ENCODE data around the gene MYOM3. TPM values are rescaled to one million over a fixed set of nuclear protein-coding genes. Genes with fewer than 3 reads are reported as not detected.

MYOM3 gene
- total RNA-seq, 1 experiment from 2014 or later: not detected

GRCh38 chr1:24091971-24092482 is 19.9 kb downstream of the MYOM3 start:
- Histone ChIP-seq H3K27ac (ENCODE audit: low read depth, low read length, poor library complexity, severe bottlenecking) (no peak overlapping the region), H3K9me3 (ENCODE audit: low read depth, low read length, poor library complexity, severe bottlenecking) (no peaks in the 10 kb centered on the region), H3K36me3 (ENCODE audit: insufficient read depth, low read length, poor library complexity, severe bottlenecking) (no peaks in the 10 kb centered on the region), H3K4me3 (ENCODE audit: low read depth, low read length, poor library complexity, severe bottlenecking) (no peak overlapping the region), H3K27me3 (replicated peaks; ENCODE audit: insufficient read depth, low read depth, low read length, poor library complexity) (no peaks in the 10 kb centered on the region), H3K4me1 (ENCODE audit: insufficient read depth, low read length, poor library complexity, severe bottlenecking) (no peaks in the 10 kb centered on the region)
- TF ChIP-seq CTCF (conservative IDR thresholded peaks at IDR 0.05; ENCODE audit: low read depth, low read length): no peak
- ChIA-PET POLR2A (ENCODE audit: low non-redundant PET) (no interaction called here), CTCF (no interaction called here)
- intact Hi-C loops (cut with micrococcal nuclease; ENCODE audit: unreplicated experiment): no loop called here
- no peak for DNase-seq (ENCODE audit: low spot score)
- BruUV-seq (replicated peaks): no TSS peak

GRCh38 chr1:24090736-24091135 is 21.2 kb downstream of the MYOM3 start:
- BruUV-seq (replicated peaks): no TSS peak
- POLR2A ChIA-PET (ENCODE audit: low non-redundant PET): no interaction called here
- no peaks in the 10 kb centered on the region for H3K27me3 ChIP-seq (replicated peaks; ENCODE audit: insufficient read depth, low read depth, low read length, poor library complexity)

GRCh38 chr1:24089743-24090555 is 22.0 kb downstream of the MYOM3 start:
- intact Hi-C loops (cut with micrococcal nuclease; ENCODE audit: unreplicated experiment): no loop called here
- no peak for DNase-seq (ENCODE audit: low spot score)
- CTCF ChIA-PET: no interaction called here
- POLR2A ChIA-PET (ENCODE audit: low non-redundant PET): no interaction called here
- TF ChIP-seq EZH2 (IDR thresholded peaks at IDR 0.05; ENCODE audit: borderline replicate concordance, low read depth, low read length, poor library complexity, severe bottlenecking) (no peak), CTCF (conservative IDR thresholded peaks at IDR 0.05; ENCODE audit: low read depth, low read length) (no peak)
- BruUV-seq (replicated peaks): no TSS peak
- Histone ChIP-seq H3K4me1 (ENCODE audit: insufficient read depth, low read length, poor library complexity, severe bottlenecking) (no peaks in the 10 kb centered on the region), H3K27me3 (replicated peaks; ENCODE audit: insufficient read depth, low read depth, low read length, poor library complexity) (no peaks in the 10 kb centered on the region), H3K36me3 (ENCODE audit: insufficient read depth, low read length, poor library complexity, severe bottlenecking) (no peaks in the 10 kb centered on the region), H3K4me3 (ENCODE audit: low read depth, low read length, poor library complexity, severe bottlenecking) (no peak overlapping the region), H3K27ac (ENCODE audit: low read depth, low read length, poor library complexity, severe bottlenecking) (no peak overlapping the region), H3K9me3 (ENCODE audit: low read depth, low read length, poor library complexity, severe bottlenecking) (no peaks in the 10 kb centered on the region)

More at GRCh38 chr1:24090736-24091135, 21.2 kb downstream of the MYOM3 start:
- CTCF ChIA-PET: no interaction called here
- Histone ChIP-seq H3K4me1 (ENCODE audit: insufficient read depth, low read length, poor library complexity, severe bottlenecking) (no peaks in the 10 kb centered on the region), H3K36me3 (ENCODE audit: insufficient read depth, low read length, poor library complexity, severe bottlenecking) (no peaks in the 10 kb centered on the region), H3K27ac (ENCODE audit: low read depth, low read length, poor library complexity, severe bottlenecking) (no peak overlapping the region), H3K4me3 (ENCODE audit: low read depth, low read length, poor library complexity, severe bottlenecking) (no peak overlapping the region), H3K9me3 (ENCODE audit: low read depth, low read length, poor library complexity, severe bottlenecking) (no peaks in the 10 kb centered on the region)
- DNase-seq (ENCODE audit: low spot score): no peak
- intact Hi-C loops (cut with micrococcal nuclease; ENCODE audit: unreplicated experiment): no loop called here
- no peak for TF ChIP-seq CTCF (conservative IDR thresholded peaks at IDR 0.05; ENCODE audit: low read depth, low read length)

Data from A673 (cell line).